Measurements from ENCODE around the gene TRPM4. TPM values are rescaled to one million over a fixed set of nuclear protein-coding genes. Genes with fewer than 3 reads are reported as not detected.

The TRPM4 gene
- total RNA-seq, 1 donor from 2014 or later: 63.4 TPM

DNA sequence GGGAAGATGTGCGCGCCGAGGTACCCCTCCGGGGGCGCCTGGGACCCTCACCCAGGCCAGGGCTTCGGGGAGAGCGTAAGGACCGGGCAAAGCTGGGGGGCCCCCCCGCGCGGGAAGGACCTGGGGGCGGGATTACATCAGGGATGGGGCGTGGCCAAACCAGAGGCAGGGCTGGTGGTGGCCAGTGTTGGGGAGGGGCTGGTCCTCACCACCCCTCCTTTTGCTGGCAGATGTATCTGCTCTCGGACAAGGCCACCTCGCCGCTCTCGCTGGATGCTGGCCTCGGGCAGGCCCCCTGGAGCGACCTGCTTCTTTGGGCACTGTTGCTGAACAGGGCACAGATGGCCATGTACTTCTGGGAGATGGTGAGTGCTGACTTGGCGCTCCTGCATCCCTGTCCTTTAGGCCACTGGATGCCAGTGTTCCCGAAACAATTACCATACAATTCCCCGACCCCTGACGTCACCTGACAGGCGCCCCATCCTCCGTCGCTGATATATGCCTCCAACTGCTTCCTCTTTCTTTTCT, 25.3 kb downstream of the TRPM4 start:
- no peaks in the 10 kb centered on the region for H3K9me3 ChIP-seq
- peaks cover 31 to 55% of the 10 kb centered on the region in 2 donors for H3K36me3 ChIP-seq

DNA sequence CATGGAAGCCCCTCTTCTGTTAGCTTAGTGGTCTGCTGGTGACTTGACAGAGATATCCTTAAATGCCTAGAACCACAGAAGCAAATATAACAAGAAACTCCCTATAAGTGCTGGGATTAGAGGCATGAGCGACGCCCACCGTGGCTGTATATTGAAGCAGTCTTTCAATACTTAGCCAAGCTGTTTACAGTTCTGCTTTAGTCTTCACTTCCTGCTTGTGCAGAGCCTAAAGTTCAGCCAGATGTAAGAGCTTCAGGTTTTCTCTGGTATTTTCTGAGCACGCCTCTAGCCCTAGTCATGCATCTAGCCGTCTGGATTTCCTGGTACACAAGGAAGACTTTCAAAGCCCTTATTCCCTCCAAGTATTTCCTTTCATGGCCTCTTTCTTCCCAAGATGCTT, 28.5 kb downstream of the TRPM4 start:
- H3K9me3 ChIP-seq: no peaks in the 10 kb centered on the region

More for the DNA sequence above, 25.3 kb downstream of the TRPM4 start:
- Histone ChIP-seq H3K27me3 (no peaks in the 10 kb centered on the region), H3K27ac (no peak overlapping the region), H3K4me1 (no peaks in the 10 kb centered on the region), H3K4me3 (no peak overlapping the region)
- DNase-seq (ENCODE audit: low spot score in 2 of 2): no peak
- intact Hi-C loops (cut with DNase I): no loop called here
- TF ChIP-seq, protein P1, sequence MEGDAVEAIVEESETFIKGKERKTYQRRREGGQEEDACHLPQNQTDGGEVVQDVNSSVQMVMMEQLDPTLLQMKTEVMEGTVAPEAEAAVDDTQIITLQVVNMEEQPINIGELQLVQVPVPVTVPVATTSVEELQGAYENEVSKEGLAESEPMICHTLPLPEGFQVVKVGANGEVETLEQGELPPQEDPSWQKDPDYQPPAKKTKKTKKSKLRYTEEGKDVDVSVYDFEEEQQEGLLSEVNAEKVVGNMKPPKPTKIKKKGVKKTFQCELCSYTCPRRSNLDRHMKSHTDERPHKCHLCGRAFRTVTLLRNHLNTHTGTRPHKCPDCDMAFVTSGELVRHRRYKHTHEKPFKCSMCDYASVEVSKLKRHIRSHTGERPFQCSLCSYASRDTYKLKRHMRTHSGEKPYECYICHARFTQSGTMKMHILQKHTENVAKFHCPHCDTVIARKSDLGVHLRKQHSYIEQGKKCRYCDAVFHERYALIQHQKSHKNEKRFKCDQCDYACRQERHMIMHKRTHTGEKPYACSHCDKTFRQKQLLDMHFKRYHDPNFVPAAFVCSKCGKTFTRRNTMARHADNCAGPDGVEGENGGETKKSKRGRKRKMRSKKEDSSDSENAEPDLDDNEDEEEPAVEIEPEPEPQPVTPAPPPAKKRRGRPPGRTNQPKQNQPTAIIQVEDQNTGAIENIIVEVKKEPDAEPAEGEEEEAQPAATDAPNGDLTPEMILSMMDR (IDR thresholded peaks at IDR 0.05): no peak

DNA sequence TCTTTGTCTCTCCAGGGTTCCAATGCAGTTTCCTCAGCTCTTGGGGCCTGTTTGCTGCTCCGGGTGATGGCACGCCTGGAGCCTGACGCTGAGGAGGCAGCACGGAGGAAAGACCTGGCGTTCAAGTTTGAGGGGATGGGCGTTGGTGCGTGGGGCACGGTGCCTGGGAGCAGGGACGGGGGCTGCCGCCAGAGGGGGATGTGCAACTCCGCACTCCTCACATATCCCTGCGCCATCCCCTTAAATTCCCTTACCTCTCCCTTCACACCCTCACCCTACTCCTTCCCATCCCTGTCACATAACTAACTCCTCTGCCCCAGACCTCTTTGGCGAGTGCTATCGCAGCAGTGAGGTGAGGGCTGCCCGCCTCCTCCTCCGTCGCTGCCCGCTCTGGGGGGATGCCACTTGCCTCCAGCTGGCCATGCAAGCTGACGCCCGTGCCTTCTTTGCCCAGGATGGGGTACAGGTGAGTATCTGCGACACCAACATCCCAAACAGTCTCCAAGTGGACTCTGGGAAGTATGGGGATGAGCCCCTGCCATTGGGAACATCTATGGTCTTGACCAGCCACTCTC, 31.1 kb downstream of the TRPM4 start:
- no peaks in the 10 kb centered on the region for H3K27me3 ChIP-seq
- intact Hi-C loops (cut with DNase I): no loop called here
- peaks cover 63 to 79% of the 10 kb centered on the region in 2 donors for H3K36me3 ChIP-seq
- no peaks in the 10 kb centered on the region for H3K9me3 ChIP-seq
- TF ChIP-seq, protein P1 (IDR thresholded peaks at IDR 0.05): no peak
- DNase-seq (ENCODE audit: low spot score in 2 of 2): no peak
- no peaks in the 10 kb centered on the region for H3K4me1 ChIP-seq
- H3K4me3 ChIP-seq: no peak overlapping the region
- H3K27ac ChIP-seq: no peak overlapping the region

More for the DNA sequence above, 28.5 kb downstream of the TRPM4 start:
- Histone ChIP-seq H3K4me3 (no peak overlapping the region), H3K27ac (no peak overlapping the region), H3K27me3 (no peaks in the 10 kb centered on the region), H3K4me1 (no peaks in the 10 kb centered on the region), H3K36me3 (peaks cover 59 to 83% of the 10 kb centered on the region in 2 donors)
- intact Hi-C loops (cut with DNase I): no loop called here
- DNase-seq (ENCODE audit: low spot score in 2 of 2): no peak
- TF ChIP-seq, protein P1 (IDR thresholded peaks at IDR 0.05): no peak

DNA sequence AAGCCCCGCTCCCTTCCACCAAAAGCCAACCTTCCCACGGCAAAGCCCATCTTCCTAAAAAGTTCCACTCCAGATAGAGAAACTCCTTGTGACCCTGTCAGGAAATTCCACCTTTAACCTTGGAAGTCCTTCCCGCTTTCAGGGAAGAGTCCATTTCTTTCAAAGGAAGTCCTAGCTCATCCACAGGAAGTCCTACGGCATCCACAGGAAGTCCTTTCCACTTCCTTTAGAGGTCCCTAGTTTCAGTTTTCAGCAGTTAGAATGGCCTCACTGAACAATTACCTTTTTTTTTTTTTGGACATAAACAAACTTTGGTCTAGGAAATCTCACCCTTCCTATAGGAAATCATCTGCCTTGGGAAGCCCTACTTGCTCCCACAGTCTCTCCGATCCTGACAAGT, 31.7 kb downstream of the TRPM4 start:
- Histone ChIP-seq H3K36me3 (peaks cover 59 to 74% of the 10 kb centered on the region in 2 donors), H3K27me3 (no peaks in the 10 kb centered on the region), H3K27ac (no peak overlapping the region), H3K4me1 (no peaks in the 10 kb centered on the region), H3K9me3 (no peaks in the 10 kb centered on the region), H3K4me3 (no peak overlapping the region)
- TF ChIP-seq, protein P1 (IDR thresholded peaks at IDR 0.05): no peak
- intact Hi-C loops (cut with DNase I): no loop called here
- DNase-seq (ENCODE audit: low spot score in 2 of 2): no peak

DNA sequence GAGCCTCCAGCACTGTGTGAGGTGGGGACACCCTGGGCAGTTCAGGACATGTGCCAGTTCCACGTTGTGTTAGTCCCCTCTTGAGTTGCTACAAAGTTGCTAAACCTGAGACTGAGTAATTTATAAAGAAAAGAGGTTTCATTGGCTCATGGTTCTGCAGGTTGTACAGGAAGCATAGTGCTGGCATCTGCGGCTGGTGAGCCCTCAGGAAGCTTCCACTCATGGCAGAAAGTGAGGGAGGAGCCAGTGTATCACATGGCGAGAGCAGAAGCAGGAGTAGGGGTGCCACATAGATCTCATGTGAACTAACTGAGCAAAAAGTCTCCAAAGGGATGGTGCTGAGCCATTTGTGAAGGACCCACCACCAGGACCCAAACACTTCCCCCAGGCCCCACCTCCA, 33.2 kb downstream of the TRPM4 start:
- H3K9me3 ChIP-seq: no peaks in the 10 kb centered on the region
- intact Hi-C loops (cut with DNase I): no loop called here
- H3K4me3 ChIP-seq: no peak overlapping the region
- H3K27ac ChIP-seq: no peak overlapping the region
- no peaks in the 10 kb centered on the region for H3K4me1 ChIP-seq
- TF ChIP-seq, protein P1 (IDR thresholded peaks at IDR 0.05): no peak
- DNase-seq (ENCODE audit: low spot score in 2 of 2): no peak
- no peaks in the 10 kb centered on the region for H3K27me3 ChIP-seq
- peaks cover 57 to 64% of the 10 kb centered on the region in 2 donors for H3K36me3 ChIP-seq

All from ascending aorta (tissue), 2 donors.